ENCODE results near the gene PSEN1.

Gene PSEN1

DNA sequence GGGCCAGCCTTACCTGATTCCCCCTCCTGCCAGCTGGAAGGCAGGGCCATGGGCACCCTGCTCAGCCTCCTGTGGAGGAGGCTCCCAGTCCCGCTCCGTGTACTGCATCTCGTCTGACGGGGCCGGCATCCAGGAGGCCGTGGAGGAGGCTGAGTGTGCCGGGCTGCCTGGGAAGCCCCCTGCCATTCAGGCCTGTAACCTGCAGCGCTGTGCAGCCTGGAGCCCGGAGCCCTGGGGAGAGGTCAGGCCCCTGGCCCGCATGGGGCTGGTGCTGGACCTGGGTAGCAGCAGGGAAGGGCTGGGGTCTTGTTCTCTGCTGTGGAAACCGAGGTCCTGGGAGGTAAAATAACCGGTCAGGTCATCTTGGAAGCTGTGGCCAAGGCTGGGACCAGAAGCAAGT lies 117.4 kb downstream of the PSEN1 start:
- H3K4me3 ChIP-seq (ENCODE audit: control insufficient read depth, low read depth, low read length): no peak overlapping the region
- TF ChIP-seq, protein P1, sequence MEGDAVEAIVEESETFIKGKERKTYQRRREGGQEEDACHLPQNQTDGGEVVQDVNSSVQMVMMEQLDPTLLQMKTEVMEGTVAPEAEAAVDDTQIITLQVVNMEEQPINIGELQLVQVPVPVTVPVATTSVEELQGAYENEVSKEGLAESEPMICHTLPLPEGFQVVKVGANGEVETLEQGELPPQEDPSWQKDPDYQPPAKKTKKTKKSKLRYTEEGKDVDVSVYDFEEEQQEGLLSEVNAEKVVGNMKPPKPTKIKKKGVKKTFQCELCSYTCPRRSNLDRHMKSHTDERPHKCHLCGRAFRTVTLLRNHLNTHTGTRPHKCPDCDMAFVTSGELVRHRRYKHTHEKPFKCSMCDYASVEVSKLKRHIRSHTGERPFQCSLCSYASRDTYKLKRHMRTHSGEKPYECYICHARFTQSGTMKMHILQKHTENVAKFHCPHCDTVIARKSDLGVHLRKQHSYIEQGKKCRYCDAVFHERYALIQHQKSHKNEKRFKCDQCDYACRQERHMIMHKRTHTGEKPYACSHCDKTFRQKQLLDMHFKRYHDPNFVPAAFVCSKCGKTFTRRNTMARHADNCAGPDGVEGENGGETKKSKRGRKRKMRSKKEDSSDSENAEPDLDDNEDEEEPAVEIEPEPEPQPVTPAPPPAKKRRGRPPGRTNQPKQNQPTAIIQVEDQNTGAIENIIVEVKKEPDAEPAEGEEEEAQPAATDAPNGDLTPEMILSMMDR (conservative IDR thresholded peaks at IDR 0.05; ENCODE audit: control insufficient read depth, insufficient read depth, low read depth, low read length): no peak
- DNase-seq (ENCODE audit: low read depth): no peak

DNA sequence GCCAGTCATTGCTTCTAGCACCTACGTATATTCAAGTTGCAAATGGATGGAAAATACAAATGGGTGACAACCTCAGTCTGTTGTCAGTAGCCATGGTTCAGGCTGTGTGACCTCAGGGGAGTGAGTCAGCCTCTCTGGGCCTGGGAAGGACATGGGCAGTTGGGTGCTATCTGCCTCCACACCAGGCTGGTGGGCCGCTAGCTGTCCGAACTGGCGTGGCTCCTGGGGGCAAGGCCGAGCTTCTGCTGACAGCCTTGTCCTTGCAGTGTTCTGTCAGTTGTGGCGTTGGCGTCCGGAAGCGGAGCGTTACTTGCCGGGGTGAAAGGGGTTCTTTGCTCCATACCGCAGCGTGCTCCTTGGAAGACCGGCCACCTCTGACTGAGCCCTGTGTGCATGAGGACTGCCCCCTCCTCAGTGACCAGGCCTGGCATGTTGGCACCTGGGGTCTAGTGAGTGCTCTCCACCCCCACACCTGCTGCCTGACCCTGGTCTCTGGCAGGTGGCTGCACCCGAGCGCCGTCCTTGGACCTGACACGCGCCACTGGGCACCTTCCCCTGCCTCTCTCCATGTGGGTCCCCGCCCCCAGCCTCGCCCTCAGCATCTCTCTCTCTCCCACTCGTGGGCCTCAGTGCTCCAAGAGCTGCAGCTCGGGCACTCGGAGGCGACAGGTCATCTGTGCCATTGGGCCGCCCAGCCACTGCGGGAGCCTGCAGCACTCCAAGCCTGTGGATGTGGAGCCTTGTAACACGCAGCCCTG lies 118.1 kb downstream of the PSEN1 start:
- TF ChIP-seq, protein P1 (conservative IDR thresholded peaks at IDR 0.05; ENCODE audit: control insufficient read depth, insufficient read depth, low read depth, low read length): no peak
- H3K4me3 ChIP-seq (ENCODE audit: control insufficient read depth, low read depth, low read length): no peak overlapping the region
- DNase-seq (ENCODE audit: low read depth): no peak

DNA sequence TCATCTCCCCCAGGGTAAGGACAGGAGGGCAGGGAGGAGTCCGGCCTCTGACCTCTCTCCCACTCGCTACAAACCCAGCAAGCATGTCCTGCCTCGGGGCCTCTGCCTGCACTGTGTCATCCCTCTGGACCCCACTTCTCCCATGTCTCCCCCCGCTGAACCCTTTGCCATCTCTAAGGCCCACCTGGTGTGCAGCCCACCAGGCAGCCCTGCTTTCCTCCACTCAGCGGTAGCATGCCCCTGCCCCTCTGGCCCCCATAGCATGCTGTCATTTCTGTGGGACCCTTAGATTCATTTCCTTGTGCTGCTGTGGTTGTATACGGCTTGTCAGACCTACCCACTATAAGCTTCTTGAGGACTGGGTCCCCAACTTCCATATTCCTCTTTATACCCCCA lies 118.7 kb downstream of the PSEN1 start:
- no peak for DNase-seq (ENCODE audit: low read depth)
- no peak overlapping the region for H3K4me3 ChIP-seq (ENCODE audit: control insufficient read depth, low read depth, low read length)
- TF ChIP-seq, protein P1 (conservative IDR thresholded peaks at IDR 0.05; ENCODE audit: control insufficient read depth, insufficient read depth, low read depth, low read length): no peak

DNA sequence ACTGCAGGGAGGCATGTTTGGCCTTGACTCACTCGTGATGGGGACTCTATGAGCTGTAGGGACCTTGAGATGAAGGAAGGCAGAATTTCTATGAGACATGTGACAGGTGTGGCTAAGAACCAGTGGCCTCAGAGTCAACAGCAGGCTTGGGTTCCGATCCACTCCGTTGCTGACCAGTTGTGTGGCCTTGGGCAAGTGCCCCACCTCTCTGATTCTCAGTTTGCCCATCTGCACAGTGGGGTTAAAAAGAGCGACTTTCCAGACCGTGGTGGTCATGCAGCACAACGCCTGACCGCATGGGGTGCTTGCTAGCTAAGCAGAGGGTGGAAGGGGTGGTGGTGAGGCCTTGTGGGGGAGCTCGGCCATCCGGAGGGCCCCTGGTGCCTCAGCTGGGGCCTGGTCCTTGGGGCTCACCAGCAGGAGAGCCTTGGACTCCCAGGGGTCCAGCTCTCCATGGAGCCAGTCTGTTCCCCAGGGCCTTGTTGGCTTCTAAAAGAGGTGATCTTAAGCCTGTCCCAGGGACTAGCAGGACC lies 119.5 kb downstream of the PSEN1 start:
- H3K4me3 ChIP-seq (ENCODE audit: control insufficient read depth, low read depth, low read length): no peak overlapping the region
- DNase-seq (ENCODE audit: low read depth): no peak
- TF ChIP-seq, protein P1 (conservative IDR thresholded peaks at IDR 0.05; ENCODE audit: control insufficient read depth, insufficient read depth, low read depth, low read length): no peak

DNA sequence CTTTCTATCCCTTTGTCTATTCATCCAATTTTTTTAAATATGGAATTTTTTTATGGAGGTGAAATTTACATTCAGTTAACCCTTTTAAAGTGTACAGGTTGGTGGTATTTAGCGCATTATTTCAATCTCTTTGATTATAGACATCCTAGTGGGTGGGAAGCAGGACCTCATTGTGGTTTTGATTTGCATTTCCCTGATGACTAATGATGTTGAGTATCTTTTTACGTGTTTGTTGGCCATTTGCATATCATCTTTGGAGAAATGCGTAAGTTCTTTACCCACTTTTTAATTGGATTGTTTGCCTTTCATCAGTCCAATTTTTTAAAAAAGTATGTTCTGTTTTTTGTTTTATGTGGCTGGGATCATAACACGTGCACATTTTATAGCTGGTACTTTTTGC lies 121.8 kb downstream of the PSEN1 start:
- TF ChIP-seq, protein P1 (conservative IDR thresholded peaks at IDR 0.05; ENCODE audit: control insufficient read depth, insufficient read depth, low read depth, low read length): no peak
- H3K4me3 ChIP-seq (ENCODE audit: control insufficient read depth, low read depth, low read length): no peak overlapping the region
- no peak for DNase-seq (ENCODE audit: low read depth)

DNA sequence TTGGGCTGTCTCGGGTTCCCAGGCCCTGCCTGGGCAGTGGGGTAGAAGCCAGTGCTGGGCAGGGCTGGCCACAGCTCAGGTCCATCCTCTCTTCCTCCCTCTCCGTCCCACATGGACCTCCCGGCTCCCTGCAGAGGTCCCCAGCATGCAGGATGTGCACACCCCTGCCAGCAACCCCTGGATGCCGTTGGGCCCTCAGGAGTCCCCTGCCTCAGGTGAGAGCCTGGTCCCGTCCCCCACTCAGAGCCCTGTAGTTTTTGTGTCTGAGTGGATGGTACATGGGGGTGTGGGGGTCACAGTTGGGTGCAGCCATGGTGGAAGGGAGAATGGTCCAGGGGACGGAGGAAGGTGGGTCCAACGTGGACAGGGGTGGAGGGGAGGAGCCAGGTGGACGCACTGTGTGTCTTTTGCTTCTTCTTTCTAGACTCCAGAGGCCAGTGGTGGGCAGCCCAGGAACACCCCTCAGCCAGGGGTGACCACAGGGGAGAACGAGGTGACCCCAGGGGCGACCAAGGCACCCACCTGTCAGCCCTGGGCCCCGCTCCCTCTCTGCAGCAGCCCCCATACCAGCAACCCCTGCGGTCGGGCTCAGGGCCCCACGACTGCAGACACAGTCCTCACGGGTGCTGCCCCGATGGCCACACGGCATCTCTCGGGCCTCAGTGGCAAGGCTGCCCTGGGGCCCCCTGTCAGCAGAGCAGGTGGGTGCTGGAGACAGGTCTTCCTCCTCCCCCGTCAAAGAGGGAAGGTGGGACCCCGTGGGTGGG lies 122.7 kb downstream of the PSEN1 start:
- no peak overlapping the region for H3K4me3 ChIP-seq (ENCODE audit: control insufficient read depth, low read depth, low read length)
- no peak for DNase-seq (ENCODE audit: low read depth)
- TF ChIP-seq, protein P1 (conservative IDR thresholded peaks at IDR 0.05; ENCODE audit: control insufficient read depth, insufficient read depth, low read depth, low read length): no peak
